ENCODE results near the gene PARVB.

- no peak for TF ChIP-seq POLR2A (IDR thresholded peaks at IDR 0.05)
- TF ChIP-seq EP300 (IDR thresholded peaks at IDR 0.05), result no peak
These were observed 31.7 kb upstream of the PARVB start for GRCh38 chr22:43992331-43992821.
